ENCODE results near the gene MAML2.

The MAML2 gene

DNA sequence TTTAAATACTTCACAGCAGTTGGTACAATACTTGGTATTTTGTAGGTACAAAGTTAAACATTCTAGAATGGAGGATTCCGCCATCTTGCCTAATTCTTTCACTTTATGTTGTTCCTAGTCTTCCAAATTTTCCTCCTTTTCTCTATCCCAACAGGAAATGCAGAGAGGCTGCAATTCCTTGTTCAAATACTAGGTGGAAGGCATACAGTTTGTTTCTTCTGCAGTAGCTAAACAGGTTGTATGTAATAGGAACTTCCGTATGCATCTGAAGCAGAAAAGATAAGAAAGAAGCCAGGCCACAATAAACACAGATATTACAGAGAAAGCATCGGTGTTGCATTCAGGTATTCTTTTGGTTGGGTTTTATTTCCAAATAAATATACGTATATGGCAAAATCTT lies 232.7 kb downstream of the MAML2 start:
- no peak overlapping the region for H2BK5ac ChIP-seq (ENCODE audit: low read depth, low read length, poor library complexity, severe bottlenecking)
- peaks cover 2% of the 10 kb centered on the region for H3K4me1 ChIP-seq (ENCODE audit: control insufficient read depth, insufficient read depth, low read depth, low read length)
- WGBS = 100% methylated on average over 1 of the region's 4 CpGs
- H3K79me1 ChIP-seq (replicated peaks; ENCODE audit: low read length, poor library complexity, severe bottlenecking) = peaks cover 29% of the 10 kb centered on the region
- H3K4ac ChIP-seq (ENCODE audit: low read depth in 1 of 2, low read length in 2 of 2) = no peak overlapping the region
- no peak overlapping the region for H4K91ac ChIP-seq (ENCODE audit: low read length)
- H3K4me3 ChIP-seq (ENCODE audit: insufficient read depth in 1 of 2, low read depth in 1 of 2, low read length in 2 of 2) = no peak overlapping the region
- H3K27ac ChIP-seq (ENCODE audit: low read length, poor library complexity, severe bottlenecking) = no peak overlapping the region
- no peaks in the 10 kb centered on the region for H3K27me3 ChIP-seq (ENCODE audit: control insufficient read depth in 1 of 2, insufficient read depth in 1 of 2, low read length in 2 of 2)
- no peaks in the 10 kb centered on the region for H3K9me3 ChIP-seq (ENCODE audit: control insufficient read depth, low read length)
- no peak overlapping the region for H2BK15ac ChIP-seq (ENCODE audit: low read depth, poor library complexity, severe bottlenecking)
- H3K4me2 ChIP-seq (ENCODE audit: low read length, poor library complexity, severe bottlenecking) = no peak overlapping the region
- no peak for DNase-seq
- H3K36me3 ChIP-seq (ENCODE audit: control insufficient read depth in 1 of 2, insufficient read depth in 2 of 2, low read depth in 1 of 2, low read length in 2 of 2) = no peaks in the 10 kb centered on the region
- H2AFZ ChIP-seq (ENCODE audit: low read depth, low read length) = no peak overlapping the region
- H2BK120ac ChIP-seq (ENCODE audit: low read depth, low read length) = no peak overlapping the region
- no peak overlapping the region for H4K8ac ChIP-seq (ENCODE audit: low read length)
- no peak overlapping the region for H3K14ac ChIP-seq (ENCODE audit: low read length in 2 of 2)
- no peak overlapping the region for H3K23ac ChIP-seq (ENCODE audit: low read length in 2 of 2)
- no peak overlapping the region for H2BK12ac ChIP-seq (ENCODE audit: low read length in 2 of 2)
- no peak overlapping the region for H3K9ac ChIP-seq (ENCODE audit: low read length)
- no peak overlapping the region for H2AK5ac ChIP-seq (ENCODE audit: low read length, severe bottlenecking)
- H3K18ac ChIP-seq (ENCODE audit: low read depth in 1 of 2, low read length in 2 of 2) = no peak overlapping the region

DNA sequence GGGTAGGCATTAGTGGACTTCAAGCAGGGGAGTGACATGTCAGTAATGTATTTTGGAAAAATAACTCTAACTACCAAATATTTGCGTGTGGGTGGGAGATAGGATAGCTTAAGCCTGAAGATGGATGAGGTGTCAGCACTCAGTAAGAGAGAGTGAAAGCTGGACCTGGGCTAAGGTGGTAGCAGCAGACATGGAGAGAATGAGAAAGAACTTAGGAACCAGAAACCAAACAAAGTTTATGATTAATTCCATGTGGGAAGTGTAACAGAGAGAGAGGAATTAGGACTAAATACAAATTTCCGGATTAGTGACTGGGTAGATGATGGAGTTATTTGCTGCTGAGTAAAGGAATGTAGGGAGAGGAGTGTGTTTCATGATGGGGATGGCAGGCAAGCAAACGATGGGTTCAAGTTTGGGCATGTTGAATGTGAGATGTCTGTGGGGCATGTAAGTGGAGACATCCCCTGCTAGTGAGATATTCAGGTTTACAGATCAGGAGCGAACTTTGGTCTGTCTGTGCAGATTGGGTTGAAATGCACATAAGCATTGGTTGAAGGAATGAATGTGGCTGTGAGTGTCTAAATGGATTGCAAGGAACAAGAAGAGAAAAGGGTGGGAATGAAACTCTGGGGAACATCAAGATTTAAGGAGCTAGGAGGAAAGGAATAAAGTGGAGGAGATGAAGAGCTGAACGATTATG lies 233.5 kb downstream of the MAML2 start:
- H3K18ac ChIP-seq (ENCODE audit: low read depth in 1 of 2, low read length in 2 of 2) = peak overlapping the region in 1 of 2 experiments; percentile 46
- WGBS = 94% methylated on average over 5 of the region's 5 CpGs
- H3K9me3 ChIP-seq (ENCODE audit: control insufficient read depth, low read length) = no peaks in the 10 kb centered on the region
- no peak overlapping the region for H2BK5ac ChIP-seq (ENCODE audit: low read depth, low read length, poor library complexity, severe bottlenecking)
- no peak overlapping the region for H4K8ac ChIP-seq (ENCODE audit: low read length)
- no peak overlapping the region for H3K27ac ChIP-seq (ENCODE audit: low read length, poor library complexity, severe bottlenecking)
- no peak overlapping the region for H2BK12ac ChIP-seq (ENCODE audit: low read length in 2 of 2)
- no peaks in the 10 kb centered on the region for H3K36me3 ChIP-seq (ENCODE audit: control insufficient read depth in 1 of 2, insufficient read depth in 2 of 2, low read depth in 1 of 2, low read length in 2 of 2)
- H3K27me3 ChIP-seq (ENCODE audit: control insufficient read depth in 1 of 2, insufficient read depth in 1 of 2, low read length in 2 of 2) = no peaks in the 10 kb centered on the region
- no peak overlapping the region for H4K91ac ChIP-seq (ENCODE audit: low read length)
- H2BK120ac ChIP-seq (ENCODE audit: low read depth, low read length) = no peak overlapping the region
- H3K9ac ChIP-seq (ENCODE audit: low read length) = no peak overlapping the region
- no peak overlapping the region for H2BK15ac ChIP-seq (ENCODE audit: low read depth, poor library complexity, severe bottlenecking)
- H3K4me3 ChIP-seq (ENCODE audit: insufficient read depth in 1 of 2, low read depth in 1 of 2, low read length in 2 of 2) = no peak overlapping the region
- peak overlapping the region; percentile 29 for H2AK5ac ChIP-seq (ENCODE audit: low read length, severe bottlenecking)
- peaks cover 2% of the 10 kb centered on the region for H3K4me1 ChIP-seq (ENCODE audit: control insufficient read depth, insufficient read depth, low read depth, low read length)
- H3K23ac ChIP-seq (ENCODE audit: low read length in 2 of 2) = no peak overlapping the region
- H3K79me1 ChIP-seq (replicated peaks; ENCODE audit: low read length, poor library complexity, severe bottlenecking) = peaks cover 30% of the 10 kb centered on the region
- no peak overlapping the region for H3K4me2 ChIP-seq (ENCODE audit: low read length, poor library complexity, severe bottlenecking)
- H2AFZ ChIP-seq (ENCODE audit: low read depth, low read length) = no peak overlapping the region
- no peak for DNase-seq
- H3K4ac ChIP-seq (ENCODE audit: low read depth in 1 of 2, low read length in 2 of 2) = no peak overlapping the region
- no peak overlapping the region for H3K14ac ChIP-seq (ENCODE audit: low read length in 2 of 2)

DNA sequence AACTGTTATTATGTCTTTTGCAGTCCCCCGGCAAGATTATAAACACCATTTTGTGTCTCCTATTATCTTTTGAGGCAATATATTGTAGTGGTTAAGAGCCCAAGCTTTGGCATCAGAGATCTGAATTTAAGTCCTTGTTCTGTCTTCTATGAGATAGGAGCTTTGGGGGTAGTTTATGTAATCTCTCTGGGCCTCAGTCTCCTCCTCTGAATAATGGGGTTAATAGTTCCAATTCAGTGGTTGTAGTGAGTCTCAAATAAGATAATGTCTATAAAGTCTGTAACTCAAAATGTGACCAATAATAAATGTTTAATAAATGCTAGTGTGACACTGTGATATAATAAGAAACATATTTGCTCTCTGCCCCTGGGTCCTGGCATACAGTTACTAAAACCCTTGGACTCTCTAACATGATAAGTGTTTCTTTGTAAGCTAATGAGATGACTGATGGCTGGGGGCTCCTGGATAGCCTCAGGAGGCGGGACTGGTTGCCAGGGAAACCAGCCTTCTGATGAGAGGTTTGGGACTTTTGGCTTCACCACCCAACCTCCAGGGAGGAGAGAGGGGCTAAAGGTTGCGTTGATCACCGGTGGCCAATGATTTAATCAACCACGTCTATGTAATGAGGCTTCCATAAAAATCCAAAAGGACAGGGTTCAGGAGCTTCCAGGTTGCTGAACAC lies 235.7 kb downstream of the MAML2 start:
- 100% methylated on average over 4 of the region's 5 CpGs for WGBS
- Histone ChIP-seq H2BK15ac (ENCODE audit: low read depth, poor library complexity, severe bottlenecking) (no peak overlapping the region), H3K18ac (ENCODE audit: low read depth in 1 of 2, low read length in 2 of 2) (no peak overlapping the region), H3K23ac (ENCODE audit: low read length in 2 of 2) (no peak overlapping the region), H4K8ac (ENCODE audit: low read length) (no peak overlapping the region), H2AFZ (ENCODE audit: low read depth, low read length) (no peak overlapping the region), H3K14ac (ENCODE audit: low read length in 2 of 2) (no peak overlapping the region), H3K4me1 (ENCODE audit: control insufficient read depth, insufficient read depth, low read depth, low read length) (peaks cover 5% of the 10 kb centered on the region), H3K4me3 (ENCODE audit: insufficient read depth in 1 of 2, low read depth in 1 of 2, low read length in 2 of 2) (no peak overlapping the region), H3K27ac (ENCODE audit: low read length, poor library complexity, severe bottlenecking) (no peak overlapping the region), H2BK120ac (ENCODE audit: low read depth, low read length) (no peak overlapping the region), H3K4ac (ENCODE audit: low read depth in 1 of 2, low read length in 2 of 2) (no peak overlapping the region), H4K91ac (ENCODE audit: low read length) (no peak overlapping the region), H3K36me3 (ENCODE audit: control insufficient read depth in 1 of 2, insufficient read depth in 2 of 2, low read depth in 1 of 2, low read length in 2 of 2) (no peaks in the 10 kb centered on the region), H3K9me3 (ENCODE audit: control insufficient read depth, low read length) (no peaks in the 10 kb centered on the region), H2BK12ac (ENCODE audit: low read length in 2 of 2) (no peak overlapping the region), H3K9ac (ENCODE audit: low read length) (no peak overlapping the region), H3K79me1 (replicated peaks; ENCODE audit: low read length, poor library complexity, severe bottlenecking) (peaks cover 32% of the 10 kb centered on the region), H2BK5ac (ENCODE audit: low read depth, low read length, poor library complexity, severe bottlenecking) (no peak overlapping the region), H2AK5ac (ENCODE audit: low read length, severe bottlenecking) (no peak overlapping the region), H3K27me3 (ENCODE audit: control insufficient read depth in 1 of 2, insufficient read depth in 1 of 2, low read length in 2 of 2) (no peaks in the 10 kb centered on the region), H3K4me2 (ENCODE audit: low read length, poor library complexity, severe bottlenecking) (no peak overlapping the region)
- DNase-seq = no peak

DNA sequence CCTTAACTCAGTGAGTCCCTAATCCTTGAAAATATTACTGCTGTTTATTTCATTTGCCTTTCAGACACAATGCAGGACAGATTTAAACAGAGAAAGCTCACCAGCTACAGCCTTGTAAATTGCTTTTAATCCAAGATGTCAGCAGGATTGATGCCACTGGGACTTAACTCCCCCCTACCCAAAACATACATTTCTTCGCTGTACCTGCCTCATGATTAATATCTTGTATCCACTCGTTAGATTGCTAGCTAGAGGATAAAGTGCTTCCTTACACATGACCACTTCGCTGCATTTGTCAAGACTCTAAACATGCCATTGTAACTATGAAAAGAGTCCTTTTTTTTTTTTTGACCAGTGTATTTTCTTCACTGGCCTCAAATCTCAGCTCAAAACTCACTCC lies 236.3 kb downstream of the MAML2 start:
- no peak overlapping the region for H2AFZ ChIP-seq (ENCODE audit: low read depth, low read length)
- no peak overlapping the region for H3K18ac ChIP-seq (ENCODE audit: low read depth in 1 of 2, low read length in 2 of 2)
- H3K4me2 ChIP-seq (ENCODE audit: low read length, poor library complexity, severe bottlenecking) = no peak overlapping the region
- H2BK15ac ChIP-seq (ENCODE audit: low read depth, poor library complexity, severe bottlenecking) = no peak overlapping the region
- 74% methylated on average over 3 of the region's 3 CpGs for WGBS
- no peak overlapping the region for H3K9ac ChIP-seq (ENCODE audit: low read length)
- no peak overlapping the region for H3K23ac ChIP-seq (ENCODE audit: low read length in 2 of 2)
- H2BK120ac ChIP-seq (ENCODE audit: low read depth, low read length) = no peak overlapping the region
- no peak for DNase-seq
- H3K79me1 ChIP-seq (replicated peaks; ENCODE audit: low read length, poor library complexity, severe bottlenecking) = peaks cover 30% of the 10 kb centered on the region
- H3K27ac ChIP-seq (ENCODE audit: low read length, poor library complexity, severe bottlenecking) = no peak overlapping the region
- no peak overlapping the region for H2AK5ac ChIP-seq (ENCODE audit: low read length, severe bottlenecking)
- no peak overlapping the region for H2BK12ac ChIP-seq (ENCODE audit: low read length in 2 of 2)
- peaks cover 5% of the 10 kb centered on the region for H3K4me1 ChIP-seq (ENCODE audit: control insufficient read depth, insufficient read depth, low read depth, low read length)
- no peak overlapping the region for H3K4me3 ChIP-seq (ENCODE audit: insufficient read depth in 1 of 2, low read depth in 1 of 2, low read length in 2 of 2)
- H3K27me3 ChIP-seq (ENCODE audit: control insufficient read depth in 1 of 2, insufficient read depth in 1 of 2, low read length in 2 of 2) = no peaks in the 10 kb centered on the region
- no peak overlapping the region for H4K8ac ChIP-seq (ENCODE audit: low read length)
- H3K36me3 ChIP-seq (ENCODE audit: control insufficient read depth in 1 of 2, insufficient read depth in 2 of 2, low read depth in 1 of 2, low read length in 2 of 2) = no peaks in the 10 kb centered on the region
- no peak overlapping the region for H4K91ac ChIP-seq (ENCODE audit: low read length)
- no peak overlapping the region for H3K14ac ChIP-seq (ENCODE audit: low read length in 2 of 2)
- no peaks in the 10 kb centered on the region for H3K9me3 ChIP-seq (ENCODE audit: control insufficient read depth, low read length)
- H2BK5ac ChIP-seq (ENCODE audit: low read depth, low read length, poor library complexity, severe bottlenecking) = no peak overlapping the region
- no peak overlapping the region for H3K4ac ChIP-seq (ENCODE audit: low read depth in 1 of 2, low read length in 2 of 2)

All from mesenchymal stem cell (in vitro differentiated cells and primary cell).